ENCODE results near the gene STAG1.
"Not testable (repeated sequence)": the region's sequence is repeated elsewhere in the genome, so short reads cannot be mapped to it uniquely, and the experiment has no call there.

STAG1 gene

GRCh38 chr3:136699271-136699828 lies 52.8 kb downstream of the STAG1 start:
- no peak for DNase-seq

GRCh38 chr3:136698361-136698760 lies 53.8 kb downstream of the STAG1 start:
- no peak for DNase-seq

- no peak for DNase-seq
Measured at GRCh38 chr3:136696797-136697196, 55.4 kb downstream of the STAG1 start.

GRCh38 chr3:136694321-136694720 lies 57.9 kb downstream of the STAG1 start:
- no peak for DNase-seq

GRCh38 chr3:136690599-136690998 lies 61.6 kb downstream of the STAG1 start:
- no peak for DNase-seq

- DNase-seq: no peak
Measured at GRCh38 chr3:136685882-136686281, 66.3 kb downstream of the STAG1 start.

GRCh38 chr3:136682740-136683312 lies 69.4 kb downstream of the STAG1 start:
- no peak for DNase-seq

- no peak for DNase-seq
Measured at GRCh38 chr3:136678981-136679380, 73.2 kb downstream of the STAG1 start.

- DNase-seq: no peak
Measured at GRCh38 chr3:136676009-136676408, 76.2 kb downstream of the STAG1 start.

- no peak for DNase-seq
Measured at GRCh38 chr3:136675150-136675858, 76.9 kb downstream of the STAG1 start.

GRCh38 chr3:136672457-136672856 lies 79.7 kb downstream of the STAG1 start:
- DNase-seq: no peak

- DNase-seq: no peak
Measured at GRCh38 chr3:136671921-136672320, 80.3 kb downstream of the STAG1 start.

- no peak for DNase-seq
Measured at GRCh38 chr3:136670166-136670565, 82.0 kb downstream of the STAG1 start.

- DNase-seq: no peak
Measured at GRCh38 chr3:136667081-136667480, 85.1 kb downstream of the STAG1 start.

- DNase-seq: not testable (repeated sequence)
Measured at GRCh38 chr3:136666301-136666700, 85.9 kb downstream of the STAG1 start.

- no peak for DNase-seq
Measured at GRCh38 chr3:136664771-136665170, 87.4 kb downstream of the STAG1 start.

GRCh38 chr3:136661282-136661681 lies 90.9 kb downstream of the STAG1 start:
- DNase-seq: no peak

GRCh38 chr3:136658946-136659682 lies 93.1 kb downstream of the STAG1 start:
- no peak for DNase-seq

GRCh38 chr3:136657526-136657925 lies 94.7 kb downstream of the STAG1 start:
- DNase-seq: no peak

GRCh38 chr3:136653628-136654027 lies 98.5 kb downstream of the STAG1 start:
- DNase-seq: no peak

GRCh38 chr3:136651581-136651980 lies 100.6 kb downstream of the STAG1 start:
- DNase-seq: no peak

- no peak for DNase-seq
Measured at GRCh38 chr3:136650461-136650860, 101.7 kb downstream of the STAG1 start.

- DNase-seq: no peak
Measured at GRCh38 chr3:136645915-136646314, 106.3 kb downstream of the STAG1 start.

- no peak for DNase-seq
Measured at GRCh38 chr3:136644212-136644611, 108.0 kb downstream of the STAG1 start.
